Stimulated activated naive CD8-positive, alpha-beta T cell treated with anti-CD3 and anti-CD28 coated beads, Interleukin-15, Interleukin-2, amounts not matched to agents 100 U/mL and 50 U/mL, for 24 hours (primary cell): ENCODE measurements around the gene IQGAP2.

Experiments
- ATAC-seq: fragments of 150-1000 bp; cut with Tn5 transposase; one replicate; pipeline ENCODE4 v1.10.0; 2021
- DNase-seq: peaks from one replicate; pipeline ENCODE4 v3.0.0; 2021

IQGAP2 gene

DNA sequence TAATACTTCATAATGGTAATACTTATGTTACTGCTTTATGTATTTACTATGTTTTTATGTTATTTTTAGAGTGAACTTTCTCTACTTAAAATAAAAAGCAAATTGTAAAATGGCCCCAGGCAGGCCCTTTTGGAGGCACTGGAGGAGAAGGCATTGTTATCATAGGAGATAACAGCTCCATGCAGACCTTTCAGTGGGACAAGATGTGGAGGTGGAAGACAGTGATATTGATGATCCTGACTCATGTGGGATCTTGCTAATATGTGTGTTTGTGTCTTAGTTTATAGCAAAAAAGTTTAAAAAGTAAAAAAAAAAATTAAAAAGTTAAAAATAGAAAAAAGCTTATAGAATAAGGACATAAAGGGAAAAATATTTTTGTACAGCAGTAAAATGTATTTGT is 74.5 kb downstream of the IQGAP2 start:
- no peak for DNase-seq
- ATAC-seq = no peak

DNA sequence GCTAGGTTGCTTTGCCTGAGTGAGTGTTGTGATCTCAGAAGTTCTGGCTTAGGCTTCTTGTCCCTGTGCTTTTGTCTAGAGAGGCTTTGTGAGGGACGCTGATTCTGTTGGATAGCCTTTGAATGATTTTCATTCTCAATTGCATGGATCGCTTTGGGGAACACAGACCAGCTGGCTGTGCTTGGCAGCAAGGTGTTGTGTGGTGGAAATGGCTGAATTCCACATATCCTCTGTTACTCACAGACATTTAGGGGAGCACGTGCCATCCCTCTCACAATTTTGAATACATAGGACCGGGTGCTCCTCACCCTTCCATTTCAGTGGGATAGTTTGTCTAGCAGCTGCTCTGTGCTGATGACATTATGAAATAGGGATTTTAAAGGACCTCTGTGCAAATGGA is 76.2 kb downstream of the IQGAP2 start:
- no peak for DNase-seq
- ATAC-seq = no peak

DNA sequence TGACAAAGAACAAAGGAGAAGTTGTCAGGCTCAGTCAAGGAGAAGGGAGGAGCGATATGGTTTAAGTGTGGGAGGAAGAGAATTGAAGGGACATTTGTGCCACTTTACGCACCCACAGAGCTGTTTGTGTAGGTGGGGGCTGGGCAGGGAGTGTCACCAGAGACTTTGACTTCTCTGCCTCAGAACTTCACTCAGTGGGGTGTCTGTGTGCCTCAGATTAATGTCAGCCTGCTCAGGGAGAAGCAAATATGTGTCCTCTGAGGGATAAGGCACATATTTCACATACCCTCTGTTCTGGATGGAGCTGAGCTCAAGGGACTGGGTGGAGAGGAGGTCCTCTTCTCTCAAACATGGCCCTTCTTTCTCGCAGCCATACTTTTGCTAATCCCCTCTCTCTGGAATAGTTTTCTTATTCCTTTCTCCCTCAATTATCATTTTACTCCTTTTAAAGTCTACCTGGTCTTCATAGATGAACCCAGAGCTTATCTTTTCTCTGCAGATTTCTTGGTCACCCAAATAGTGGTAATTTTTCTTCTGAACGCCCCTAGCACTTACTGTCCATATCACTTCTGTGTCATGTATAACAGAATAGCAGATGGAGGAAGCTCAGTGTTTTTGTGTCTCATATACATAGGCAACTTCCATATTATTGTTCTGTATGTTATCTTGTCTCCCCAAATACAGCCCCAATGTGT is 77.0 kb downstream of the IQGAP2 start:
- ATAC-seq (no peak), DNase-seq (no peak)

DNA sequence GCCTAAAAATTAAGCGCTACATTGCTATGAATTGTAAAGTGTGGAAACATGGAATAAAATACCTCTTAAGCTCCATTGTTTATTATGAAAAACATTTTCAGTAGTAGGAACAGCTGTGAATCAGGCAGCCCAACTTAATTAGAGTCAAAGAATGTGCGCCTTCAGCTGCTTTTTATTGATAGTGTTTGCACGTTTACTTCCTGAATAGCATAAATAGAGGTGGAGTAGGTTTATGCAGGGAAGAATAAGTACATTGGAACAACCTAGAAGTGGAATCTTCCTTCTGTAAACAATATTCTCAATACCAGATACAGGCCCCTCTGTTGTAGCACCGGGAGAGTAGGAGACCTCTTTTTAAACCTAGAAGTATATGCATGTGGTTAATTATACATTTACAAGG is 79.9 kb downstream of the IQGAP2 start:
- ATAC-seq (no peak), DNase-seq (no peak)

DNA sequence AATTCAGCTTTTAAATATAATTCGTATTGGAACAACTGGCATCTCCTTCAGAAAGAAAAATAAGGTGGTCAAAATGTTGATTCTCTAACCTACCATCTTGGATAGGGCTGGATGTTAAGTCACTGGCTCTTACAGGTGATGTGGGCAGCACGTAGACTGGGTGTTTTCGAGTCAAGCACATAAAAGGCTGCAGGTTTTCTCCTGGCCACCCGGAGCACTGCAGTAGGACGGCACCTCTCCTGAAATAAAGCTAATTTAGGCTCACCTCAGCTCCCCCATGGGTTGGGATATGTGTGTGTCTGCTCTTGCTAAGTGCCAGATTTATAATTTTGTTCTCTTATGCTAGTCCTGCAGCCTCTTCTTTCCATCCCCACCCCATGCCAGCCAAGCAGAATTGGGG is 80.3 kb downstream of the IQGAP2 start:
- DNase-seq = no peak
- no peak for ATAC-seq

DNA sequence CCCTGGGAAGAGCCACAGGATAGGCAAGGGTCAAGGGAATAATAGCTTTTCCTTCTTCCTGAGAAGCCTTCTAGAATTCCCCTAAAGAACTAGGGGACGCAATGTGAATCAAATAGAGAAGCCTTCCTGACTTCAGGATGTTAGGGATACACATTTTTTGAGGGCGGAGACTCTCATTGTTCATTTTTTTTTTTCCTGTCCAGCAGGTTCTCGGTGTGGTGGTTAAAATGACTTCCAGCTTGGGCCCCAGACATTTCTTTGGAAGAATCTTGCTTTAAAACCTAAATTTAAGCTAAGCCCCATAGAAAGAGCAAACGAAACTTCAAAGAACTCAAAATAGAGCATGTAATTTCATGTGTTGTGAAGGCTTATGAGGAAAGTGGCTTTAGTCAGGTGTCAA is 80.8 kb downstream of the IQGAP2 start:
- DNase-seq (no peak), ATAC-seq (no peak)

DNA sequence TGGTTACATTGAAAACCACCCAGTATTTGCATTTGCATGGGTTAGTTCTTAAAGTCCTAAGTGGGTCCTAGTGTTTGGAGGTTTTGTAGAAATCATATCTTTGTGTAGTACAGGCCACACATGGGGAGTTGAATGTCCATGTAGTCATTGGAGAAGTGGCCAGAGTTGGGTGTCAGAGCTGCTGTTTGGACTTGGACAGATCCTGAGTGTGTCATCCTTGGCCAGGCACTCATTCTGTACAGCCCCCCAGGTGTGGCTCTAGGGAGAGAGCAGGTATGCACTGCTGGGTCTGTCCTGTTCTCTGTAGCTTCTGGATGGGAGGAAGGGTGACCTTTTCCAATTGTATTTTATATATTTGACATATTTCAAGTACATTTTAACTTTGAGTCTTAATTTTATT is 82.4 kb downstream of the IQGAP2 start:
- DNase-seq = no peak
- no peak for ATAC-seq

DNA sequence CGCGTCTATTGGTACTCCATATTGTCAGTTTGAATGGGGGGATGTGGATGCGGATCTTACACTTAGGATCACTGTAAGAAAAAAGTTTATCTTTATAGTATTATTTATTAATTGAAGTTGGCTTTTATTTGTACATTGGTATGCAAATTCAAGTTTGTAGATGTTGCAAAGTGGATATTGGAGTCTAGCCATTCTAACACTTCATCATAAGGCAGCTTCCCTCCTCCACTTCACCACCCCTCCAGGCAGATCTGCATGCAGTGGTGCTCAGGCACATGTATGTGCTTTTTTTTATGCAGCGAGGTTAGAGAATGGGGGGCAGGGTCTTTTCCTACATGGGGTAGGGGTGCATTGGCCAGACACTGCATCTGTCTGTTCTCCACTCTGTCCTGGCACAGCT is 84.3 kb downstream of the IQGAP2 start:
- no peak for ATAC-seq
- no peak for DNase-seq

DNA sequence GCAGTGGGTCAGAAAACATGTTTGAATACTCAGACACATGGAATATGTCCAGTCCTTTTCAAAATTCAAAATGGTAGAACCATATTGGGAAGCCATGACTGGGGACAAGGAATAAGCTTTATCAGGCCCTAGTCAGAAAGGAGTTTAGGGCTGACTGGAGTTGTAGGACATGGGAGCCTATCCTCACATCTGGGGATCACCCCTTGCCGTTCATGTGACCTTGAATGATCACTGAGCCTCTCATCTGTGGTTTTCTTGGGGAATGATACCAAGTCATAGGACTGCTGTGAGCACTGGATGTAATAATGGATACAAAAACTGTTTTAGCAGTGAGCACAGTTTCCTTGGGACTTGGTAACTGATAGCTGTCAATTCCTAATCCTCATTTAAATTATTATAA is 84.7 kb downstream of the IQGAP2 start:
- ATAC-seq = no peak

DNA sequence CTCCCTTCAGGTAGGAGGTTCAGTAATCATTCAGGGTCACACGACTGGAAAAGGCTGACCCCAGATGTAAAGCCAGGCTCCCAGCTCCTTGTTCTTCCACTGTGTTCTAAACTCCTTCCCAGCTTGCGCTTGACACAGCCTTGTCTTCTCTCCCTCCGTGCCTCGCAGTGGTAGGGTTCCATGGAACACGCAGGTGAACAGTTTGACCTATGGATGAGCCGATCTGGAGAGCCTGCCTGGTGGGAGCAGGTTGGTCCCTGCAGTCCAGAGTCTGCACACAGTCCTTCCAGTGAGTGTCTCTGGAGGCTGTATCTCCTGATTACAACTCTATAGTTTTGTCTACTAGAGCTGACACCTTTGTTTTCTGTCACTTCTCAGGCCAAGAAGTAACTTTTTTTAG is 85.9 kb downstream of the IQGAP2 start:
- ATAC-seq = no peak
- no peak for DNase-seq

More for the DNA sequence above, 84.7 kb downstream of the IQGAP2 start:
- DNase-seq = no peak

DNA sequence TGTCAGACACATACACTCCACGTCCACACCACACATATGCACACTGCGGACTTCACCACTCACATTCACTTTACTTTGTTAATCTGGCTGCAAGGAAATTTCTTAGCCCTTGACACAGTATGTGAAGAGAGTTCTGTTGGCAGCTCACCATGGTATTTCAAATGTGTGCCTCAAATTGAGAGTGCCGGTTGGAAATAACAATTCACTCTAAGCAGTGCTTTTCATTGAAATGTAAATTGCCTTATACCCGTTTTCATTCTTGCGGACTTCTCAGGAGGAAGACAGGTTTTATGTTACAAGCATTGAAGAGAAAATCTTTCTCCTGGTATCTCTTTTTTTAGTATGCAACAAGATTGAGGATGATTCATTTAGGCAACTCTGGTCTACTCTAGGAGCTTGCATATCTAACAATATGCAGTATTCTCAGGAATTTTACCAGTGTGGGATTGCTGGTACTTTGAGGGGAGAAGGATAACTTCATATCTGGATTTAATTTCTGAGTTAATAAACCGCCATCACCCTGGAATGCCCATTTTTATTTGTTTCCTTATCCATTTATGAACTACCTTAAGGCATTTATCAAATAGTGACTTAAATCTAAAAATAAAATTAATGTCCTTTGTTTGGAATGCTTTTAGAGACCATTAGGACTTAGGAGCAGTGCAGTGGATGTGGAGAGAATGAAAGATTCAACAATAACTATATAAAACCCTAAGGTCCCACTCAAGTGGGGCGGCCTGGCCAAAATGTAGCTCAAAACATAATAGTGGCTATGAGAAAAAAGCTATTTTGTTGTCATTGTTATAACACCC is 87.0 kb downstream of the IQGAP2 start:
- no peak for ATAC-seq
- no peak for DNase-seq

DNA sequence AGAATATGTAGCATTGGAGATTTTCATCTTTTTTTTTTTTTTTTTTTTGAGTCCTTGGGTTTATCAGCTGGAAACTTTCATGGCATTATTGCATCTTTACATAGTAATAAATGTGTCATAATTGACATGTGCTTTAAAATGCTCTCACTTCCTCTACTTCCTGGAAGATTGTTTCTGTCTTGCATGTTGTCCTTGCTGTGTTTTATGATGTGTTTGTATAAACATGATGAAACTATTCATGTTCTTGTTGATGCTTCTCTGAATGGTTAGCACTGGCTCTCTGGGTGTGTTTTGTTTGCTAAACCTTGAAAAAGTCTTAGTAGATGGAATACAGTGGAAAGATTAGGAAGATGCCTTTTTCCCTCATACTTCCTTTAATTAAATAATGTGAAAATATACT is 87.9 kb downstream of the IQGAP2 start:
- DNase-seq (no peak), ATAC-seq (no peak)

DNA sequence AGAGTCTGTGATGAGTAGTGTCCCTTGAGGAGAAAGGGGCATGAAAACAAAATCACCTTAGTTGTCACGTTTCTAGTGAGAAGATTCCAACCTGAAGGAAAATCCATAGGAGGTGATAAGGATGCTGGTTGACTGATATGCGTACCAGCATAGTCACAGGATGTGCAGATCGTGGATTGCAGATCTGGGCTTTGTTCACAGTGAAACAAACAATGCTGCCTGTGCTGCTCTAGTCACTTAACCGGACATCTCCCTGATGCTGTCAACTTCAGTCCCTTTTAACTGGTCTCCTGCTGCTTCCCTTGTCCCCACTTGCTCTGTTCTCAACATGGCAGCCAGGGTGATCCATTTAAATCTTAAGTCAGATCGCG is 89.7 kb downstream of the IQGAP2 start:
- ATAC-seq = no peak
- no peak for DNase-seq

DNA sequence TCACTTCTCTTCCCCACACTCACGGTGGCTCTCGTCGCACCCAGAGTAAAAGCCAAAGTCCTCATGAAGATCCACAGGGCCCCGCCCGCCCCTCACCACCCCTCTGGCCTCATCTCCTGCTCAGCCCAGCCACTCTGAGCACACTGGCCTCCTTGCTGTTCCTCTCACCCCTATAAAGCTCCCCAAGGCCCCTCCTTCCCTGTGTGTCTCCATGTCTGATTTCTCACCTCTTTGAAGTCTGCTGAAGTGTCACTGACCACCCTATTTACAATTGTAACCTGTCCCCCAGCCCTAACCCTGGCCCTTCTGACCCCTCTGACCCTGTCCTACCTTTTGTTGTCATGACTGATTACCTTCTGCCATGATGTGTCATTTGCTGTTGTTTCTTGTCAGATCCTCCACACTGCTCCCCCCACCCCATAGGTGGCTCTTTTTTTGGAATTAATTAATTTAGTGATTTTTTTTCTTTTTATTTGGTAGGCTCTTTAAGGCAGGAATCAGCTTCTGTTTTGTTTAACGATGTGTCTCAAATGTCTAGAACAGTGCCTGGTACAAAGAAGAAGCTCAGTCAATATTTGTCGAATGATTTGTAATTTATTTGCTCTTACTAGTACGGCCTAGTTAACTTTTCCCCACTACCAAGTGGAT is 90.2 kb downstream of the IQGAP2 start:
- DNase-seq = no peak

DNA sequence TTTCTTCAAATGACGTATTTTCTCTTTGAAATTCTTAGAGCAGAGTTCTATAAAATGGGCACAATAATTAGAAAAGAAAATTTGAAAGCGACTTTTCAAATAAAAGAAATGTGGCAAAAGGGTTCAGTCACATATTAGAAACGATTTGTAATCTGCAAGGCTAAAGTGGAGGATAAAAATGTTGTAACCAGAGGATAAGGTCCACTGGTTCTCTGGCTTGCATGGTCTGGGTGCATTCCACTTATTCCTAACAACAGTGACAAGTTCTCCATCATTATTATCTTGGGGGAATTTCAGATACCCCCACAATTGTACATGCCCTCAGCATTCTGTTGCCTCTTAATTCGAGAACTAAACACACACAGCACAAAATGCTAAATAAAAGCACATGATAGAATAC is 91.1 kb downstream of the IQGAP2 start:
- no peak for ATAC-seq
- no peak for DNase-seq

More for the DNA sequence above, 90.2 kb downstream of the IQGAP2 start:
- no peak for ATAC-seq

DNA sequence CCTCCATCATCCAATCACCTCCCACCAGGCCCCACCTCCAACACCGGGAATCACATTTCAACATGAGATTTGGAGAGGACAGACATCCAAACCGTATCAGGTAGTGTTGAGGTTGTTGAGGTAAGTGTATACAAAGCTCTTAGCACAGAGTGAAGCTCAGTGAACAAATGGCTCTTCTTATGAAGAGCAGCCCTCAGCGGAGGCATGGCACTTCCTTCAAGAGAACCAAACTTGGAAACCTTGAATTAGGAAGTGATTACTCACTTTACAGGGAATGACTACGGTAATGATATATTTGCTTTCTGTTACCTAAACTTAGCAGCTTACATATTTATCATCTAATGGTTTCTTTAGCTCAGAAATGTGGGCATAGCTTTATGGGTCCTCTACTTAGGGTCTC is 92.8 kb downstream of the IQGAP2 start:
- DNase-seq (no peak), ATAC-seq (no peak)

DNA sequence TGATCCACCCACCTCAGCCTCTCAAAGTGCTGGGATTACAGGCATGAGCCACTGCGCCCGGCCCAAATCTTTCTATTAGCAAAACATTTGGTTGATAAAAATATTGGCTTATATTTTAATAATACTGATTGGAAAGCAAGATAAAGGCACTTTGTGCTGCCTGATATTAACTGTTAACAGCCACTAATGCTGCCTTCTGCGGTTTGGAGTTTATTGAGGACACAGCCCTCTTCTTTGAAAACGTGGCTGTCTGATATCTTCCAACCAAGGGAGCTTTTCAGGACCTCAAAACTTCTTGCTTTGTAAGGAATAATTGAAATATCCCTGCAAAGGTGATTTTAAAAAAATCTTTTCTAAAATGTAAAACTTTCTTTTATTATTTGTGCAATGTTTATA is 94.0 kb downstream of the IQGAP2 start:
- no peak for ATAC-seq

DNA sequence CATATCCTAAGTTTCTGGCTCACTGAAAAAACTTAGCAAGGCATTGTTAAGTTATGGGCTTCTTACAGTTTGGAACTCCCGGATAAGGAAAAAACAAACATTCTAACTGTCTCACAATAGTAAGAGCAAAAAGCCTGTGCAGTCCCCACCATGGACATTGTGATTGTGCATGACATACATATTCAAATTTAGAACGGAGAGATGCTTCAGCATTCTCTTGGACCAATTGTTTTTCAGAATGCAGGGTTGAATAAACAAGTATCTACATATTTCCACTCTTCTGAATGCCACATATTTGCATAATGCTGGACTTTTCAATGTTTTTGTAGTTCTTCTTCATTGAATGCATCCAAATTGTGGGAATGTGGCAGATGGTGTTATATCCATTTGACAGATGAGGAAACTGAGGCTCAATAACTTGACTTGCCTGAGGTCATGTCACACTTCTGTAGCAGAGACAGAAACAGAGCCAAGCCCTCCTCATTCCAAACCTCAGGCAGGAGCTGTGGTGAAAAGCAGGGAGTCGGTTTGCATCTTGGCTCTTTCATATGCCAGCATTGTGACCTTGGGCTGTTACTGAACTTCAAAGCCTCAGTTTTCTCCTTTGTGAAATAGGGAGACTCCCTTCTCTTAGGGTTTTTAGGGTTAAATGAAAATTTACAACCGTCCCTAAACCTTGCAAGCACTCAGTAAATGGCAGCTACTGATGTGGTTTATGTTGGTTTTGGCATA is 95.1 kb downstream of the IQGAP2 start:
- DNase-seq (no peak), ATAC-seq (no peak)

More for the DNA sequence above, 94.0 kb downstream of the IQGAP2 start:
- no peak for DNase-seq

DNA sequence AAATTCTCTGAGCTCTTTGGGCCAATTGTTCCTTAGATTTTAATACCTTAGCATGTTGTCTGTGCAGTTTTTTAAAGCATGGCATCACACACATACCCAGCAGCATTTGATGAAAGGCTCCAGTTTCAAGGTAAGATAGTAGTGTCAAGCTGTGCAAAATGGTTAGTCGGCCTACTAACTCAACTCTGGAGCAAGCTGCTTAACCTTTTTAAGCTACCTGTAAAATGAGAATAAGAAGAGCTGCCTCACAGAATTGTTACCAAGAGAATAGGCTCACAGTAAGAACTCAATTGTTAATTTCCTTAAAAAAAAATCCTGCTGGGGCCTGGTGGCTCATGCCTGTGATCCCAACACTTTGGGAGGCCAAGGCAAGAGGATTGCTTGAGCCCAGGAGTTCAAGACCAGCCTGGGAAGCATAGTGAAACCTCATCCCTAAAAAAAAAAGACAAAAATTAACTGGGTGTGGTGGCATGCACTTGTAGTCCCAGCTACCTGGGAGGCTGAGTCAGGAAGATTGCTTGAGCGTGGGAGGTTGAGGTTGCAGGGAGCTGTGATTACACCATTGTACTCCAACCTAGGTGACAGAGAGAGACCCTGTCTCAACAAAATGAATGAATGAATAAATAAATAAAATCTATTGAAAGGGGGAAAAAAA is 96.5 kb downstream of the IQGAP2 start:
- ATAC-seq (no peak), DNase-seq (no peak)

DNA sequence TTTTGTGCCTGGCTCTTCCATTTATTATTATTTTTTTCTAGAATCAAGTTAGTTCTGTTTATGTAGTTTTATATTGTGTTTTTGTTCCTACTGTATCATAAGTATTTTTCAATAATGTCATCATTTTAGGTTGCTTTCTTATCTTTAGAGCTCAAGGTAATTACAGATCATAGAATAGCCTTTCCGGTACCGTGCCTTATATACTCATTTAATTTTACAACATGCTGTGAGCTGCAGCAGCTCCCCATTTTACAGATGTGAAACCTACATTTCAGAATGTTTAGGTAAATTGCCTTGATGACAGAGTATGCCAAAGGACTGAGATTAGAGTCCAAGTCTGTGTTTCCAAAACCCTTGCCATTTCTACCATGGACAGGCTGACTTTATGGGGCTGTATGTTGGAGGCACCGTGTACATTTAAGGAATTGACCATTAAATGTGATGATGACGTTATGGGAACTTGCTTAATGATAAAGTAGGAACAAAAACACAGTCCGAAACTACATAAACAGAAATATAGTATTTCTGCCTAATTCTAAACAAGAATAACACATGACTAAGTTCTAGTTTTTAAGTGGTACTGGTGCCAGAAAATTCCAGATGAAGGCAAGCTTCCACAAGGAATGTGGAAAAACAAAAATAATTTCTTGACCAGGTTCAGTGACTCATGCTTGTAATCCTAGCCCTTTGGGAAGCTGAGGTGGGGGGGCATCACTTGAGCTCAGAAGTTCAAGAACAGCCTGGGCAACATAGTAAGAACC is 97.7 kb downstream of the IQGAP2 start:
- no peak for DNase-seq
- ATAC-seq = no peak

DNA sequence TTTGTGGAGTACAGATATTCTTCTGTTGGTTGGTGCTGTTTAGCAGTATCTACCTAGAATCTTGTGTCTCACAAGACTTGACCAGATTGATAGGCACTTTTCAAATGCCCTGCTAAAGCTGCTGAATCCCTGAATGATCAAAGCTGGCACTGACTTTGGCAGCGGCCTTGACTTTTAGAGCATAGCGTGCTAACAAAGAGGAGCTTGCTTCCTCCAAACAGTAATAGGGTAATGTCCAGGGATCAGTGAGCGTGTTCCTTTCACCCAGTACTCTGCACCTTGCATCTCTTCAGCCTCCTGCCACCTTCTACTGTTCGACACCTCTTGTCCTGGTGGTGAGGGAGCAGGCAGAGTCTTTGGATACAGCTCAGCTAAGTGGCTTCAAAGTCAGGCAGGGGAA is 100.8 kb downstream of the IQGAP2 start:
- DNase-seq (no peak), ATAC-seq (no peak)
